ENCODE data around the gene SUPT3H. TPM values are rescaled to one million over a fixed set of nuclear protein-coding genes. Genes with fewer than 3 reads are reported as not detected.

Gene SUPT3H
- total RNA-seq, 1 donor from 2014 or later = 13.3 TPM

- TF ChIP-seq, protein P1, sequence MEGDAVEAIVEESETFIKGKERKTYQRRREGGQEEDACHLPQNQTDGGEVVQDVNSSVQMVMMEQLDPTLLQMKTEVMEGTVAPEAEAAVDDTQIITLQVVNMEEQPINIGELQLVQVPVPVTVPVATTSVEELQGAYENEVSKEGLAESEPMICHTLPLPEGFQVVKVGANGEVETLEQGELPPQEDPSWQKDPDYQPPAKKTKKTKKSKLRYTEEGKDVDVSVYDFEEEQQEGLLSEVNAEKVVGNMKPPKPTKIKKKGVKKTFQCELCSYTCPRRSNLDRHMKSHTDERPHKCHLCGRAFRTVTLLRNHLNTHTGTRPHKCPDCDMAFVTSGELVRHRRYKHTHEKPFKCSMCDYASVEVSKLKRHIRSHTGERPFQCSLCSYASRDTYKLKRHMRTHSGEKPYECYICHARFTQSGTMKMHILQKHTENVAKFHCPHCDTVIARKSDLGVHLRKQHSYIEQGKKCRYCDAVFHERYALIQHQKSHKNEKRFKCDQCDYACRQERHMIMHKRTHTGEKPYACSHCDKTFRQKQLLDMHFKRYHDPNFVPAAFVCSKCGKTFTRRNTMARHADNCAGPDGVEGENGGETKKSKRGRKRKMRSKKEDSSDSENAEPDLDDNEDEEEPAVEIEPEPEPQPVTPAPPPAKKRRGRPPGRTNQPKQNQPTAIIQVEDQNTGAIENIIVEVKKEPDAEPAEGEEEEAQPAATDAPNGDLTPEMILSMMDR (IDR thresholded peaks at IDR 0.05) = no peak
- H3K27me3 Mint-ChIP-seq (ENCODE audit: low read depth) = no peaks in the 10 kb centered on the region
- peak overlapping the region; percentile 25 for H3K27ac Mint-ChIP-seq (ENCODE audit: unreplicated experiment)
- no peak for DNase-seq (ENCODE audit: low spot score)
- no peaks in the 10 kb centered on the region for H3K9me3 Mint-ChIP-seq (ENCODE audit: low read depth)
- H3K36me3 Mint-ChIP-seq (ENCODE audit: low read depth) = no peaks in the 10 kb centered on the region
- H3K4me3 Mint-ChIP-seq (ENCODE audit: unreplicated experiment) = no peak overlapping the region
- peaks cover 27% of the 10 kb centered on the region for H3K4me1 Mint-ChIP-seq (ENCODE audit: low read depth)
Measured at GRCh38 chr6:44855562-44856411, 521.9 kb downstream of the SUPT3H start.

DNA sequence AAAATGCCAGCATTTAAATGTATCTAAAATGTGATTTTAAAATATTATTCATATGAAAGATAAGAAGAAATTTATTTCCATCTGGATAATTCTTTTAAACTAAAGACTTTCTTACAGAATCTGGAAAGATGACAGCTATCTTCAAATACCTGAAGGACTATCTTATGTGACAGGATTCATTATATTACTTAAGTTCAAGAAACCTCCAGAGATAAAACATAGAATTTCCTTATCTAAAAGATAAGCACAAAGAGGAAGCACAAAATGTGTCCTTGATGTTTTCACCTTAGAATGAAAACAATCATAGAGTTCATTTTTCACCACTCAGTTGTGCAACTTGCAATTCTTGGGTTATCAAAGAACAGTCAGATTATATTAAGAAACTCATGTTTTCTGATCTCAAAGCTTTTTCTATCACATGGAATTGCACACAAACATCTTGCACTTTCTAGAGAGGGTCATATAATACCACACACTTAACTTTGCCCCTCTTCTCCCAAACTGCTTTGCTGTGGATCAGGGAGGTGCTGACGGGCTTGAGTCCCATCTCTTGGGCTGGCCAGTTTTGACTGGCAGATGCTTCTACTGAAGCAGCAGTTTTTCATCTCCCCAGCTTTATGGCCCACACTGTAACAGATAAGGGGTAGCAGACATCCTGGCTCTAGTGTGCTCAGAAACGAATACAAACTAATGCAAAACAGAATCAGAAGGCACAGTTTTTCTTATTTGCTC is 522.9 kb downstream of the SUPT3H start:
- Mint-ChIP-seq H3K27ac (ENCODE audit: unreplicated experiment) (no peak overlapping the region), H3K4me3 (ENCODE audit: unreplicated experiment) (no peak overlapping the region), H3K36me3 (ENCODE audit: low read depth) (no peaks in the 10 kb centered on the region), H3K9me3 (ENCODE audit: low read depth) (no peaks in the 10 kb centered on the region), H3K27me3 (ENCODE audit: low read depth) (no peaks in the 10 kb centered on the region), H3K4me1 (ENCODE audit: low read depth) (peaks cover 36% of the 10 kb centered on the region)
- DNase-seq (ENCODE audit: low spot score) = no peak
- TF ChIP-seq, protein P1 (IDR thresholded peaks at IDR 0.05) = no peak

DNA sequence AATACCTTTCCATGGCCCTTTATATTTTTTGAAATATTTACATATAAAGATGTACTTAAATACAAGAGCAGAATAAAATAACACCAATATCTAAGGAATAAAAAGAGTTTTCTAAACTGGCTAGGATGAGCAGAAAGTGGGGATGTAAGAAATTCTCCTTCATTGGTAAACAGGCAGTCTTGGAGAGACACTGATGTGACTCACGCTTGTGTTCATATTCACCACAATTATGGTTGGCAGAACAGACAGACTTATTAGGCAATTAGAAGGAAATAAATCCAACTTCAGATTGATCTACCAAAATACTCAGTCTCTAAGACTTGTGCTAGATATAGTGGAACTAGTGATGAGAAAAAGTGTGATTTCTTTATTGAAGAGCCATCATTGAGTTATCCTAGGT is 526.6 kb downstream of the SUPT3H start:
- Mint-ChIP-seq H3K4me1 (ENCODE audit: low read depth) (peaks cover 24% of the 10 kb centered on the region), H3K4me3 (ENCODE audit: unreplicated experiment) (no peak overlapping the region), H3K9me3 (ENCODE audit: low read depth) (no peaks in the 10 kb centered on the region), H3K27ac (ENCODE audit: unreplicated experiment) (no peak overlapping the region), H3K27me3 (ENCODE audit: low read depth) (no peaks in the 10 kb centered on the region), H3K36me3 (ENCODE audit: low read depth) (no peaks in the 10 kb centered on the region)
- TF ChIP-seq, protein P1 (IDR thresholded peaks at IDR 0.05) = no peak
- no peak for DNase-seq (ENCODE audit: low spot score)

DNA sequence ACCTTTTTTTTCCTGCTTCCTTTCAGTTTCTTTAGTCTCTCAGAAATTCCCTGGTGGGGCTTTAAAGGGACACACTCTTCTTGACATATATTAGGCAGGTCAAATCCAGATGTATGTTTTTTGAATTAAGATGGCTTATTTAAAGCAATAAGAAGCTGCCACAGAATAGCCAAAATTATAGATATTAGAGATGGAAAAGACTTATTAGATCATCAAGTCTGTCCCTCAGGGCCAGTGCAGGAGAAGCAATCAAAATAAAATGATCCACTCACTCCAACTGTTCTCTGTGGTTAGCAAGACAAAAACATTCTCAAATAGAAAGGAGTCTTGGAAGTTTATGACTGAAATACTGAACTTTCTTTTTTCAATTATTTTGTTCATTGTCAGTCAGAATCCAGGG is 527.4 kb downstream of the SUPT3H start:
- H3K9me3 Mint-ChIP-seq (ENCODE audit: low read depth) = no peaks in the 10 kb centered on the region
- H3K4me1 Mint-ChIP-seq (ENCODE audit: low read depth) = peaks cover 15% of the 10 kb centered on the region
- H3K4me3 Mint-ChIP-seq (ENCODE audit: unreplicated experiment) = no peak overlapping the region
- H3K27ac Mint-ChIP-seq (ENCODE audit: unreplicated experiment) = no peak overlapping the region
- no peaks in the 10 kb centered on the region for H3K36me3 Mint-ChIP-seq (ENCODE audit: low read depth)
- no peaks in the 10 kb centered on the region for H3K27me3 Mint-ChIP-seq (ENCODE audit: low read depth)
- DNase-seq (ENCODE audit: low spot score) = no peak
- TF ChIP-seq, protein P1 (IDR thresholded peaks at IDR 0.05) = no peak

DNA sequence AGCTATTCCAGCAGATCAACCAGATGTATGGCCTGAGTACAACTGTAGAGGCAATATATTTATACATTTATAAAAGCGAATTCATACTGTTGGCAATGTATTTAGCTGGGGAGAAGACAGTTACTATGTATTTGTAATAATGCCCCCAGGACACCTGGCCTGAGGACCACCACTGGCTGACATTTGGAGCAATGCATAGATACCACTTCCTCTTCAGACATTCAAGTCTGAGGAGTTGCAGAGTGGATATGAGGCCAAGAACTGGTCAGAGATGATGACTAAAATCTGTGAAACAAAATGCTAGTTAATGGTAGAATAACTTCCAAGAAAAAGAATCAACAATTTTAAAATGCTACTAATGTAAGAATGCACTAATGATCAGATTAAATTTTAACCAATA is 527.9 kb downstream of the SUPT3H start:
- H3K4me1 Mint-ChIP-seq (ENCODE audit: low read depth) = peaks cover 15% of the 10 kb centered on the region
- H3K36me3 Mint-ChIP-seq (ENCODE audit: low read depth) = no peaks in the 10 kb centered on the region
- no peak for DNase-seq (ENCODE audit: low spot score)
- H3K27me3 Mint-ChIP-seq (ENCODE audit: low read depth) = no peaks in the 10 kb centered on the region
- no peak overlapping the region for H3K4me3 Mint-ChIP-seq (ENCODE audit: unreplicated experiment)
- TF ChIP-seq, protein P1 (IDR thresholded peaks at IDR 0.05) = no peak
- H3K9me3 Mint-ChIP-seq (ENCODE audit: low read depth) = no peaks in the 10 kb centered on the region
- H3K27ac Mint-ChIP-seq (ENCODE audit: unreplicated experiment) = no peak overlapping the region

Measured in chondrocyte (in vitro differentiated cells).